ENCODE results near the gene SLC2A14.
"Not testable (repeated sequence)": the region's sequence is repeated elsewhere in the genome, so short reads cannot be mapped to it uniquely, and the experiment has no call there.

The SLC2A14 gene

GRCh38 chr12:7825754-7826153 is 47.0 kb downstream of the SLC2A14 start:
- DNase-seq; H3K4me1 ChIP-seq (ENCODE audit: control extremely low read depth in 1 of 4, control insufficient read depth in 4 of 4, insufficient read depth in 4 of 4, low read length in 3 of 4); H3K27me3 ChIP-seq (replicated peaks in 2 of 5; ENCODE audit: control insufficient read depth in 4 of 5, insufficient read depth in 5 of 5, low read length in 4 of 5); H3K4me3 ChIP-seq (ENCODE audit: control insufficient read depth in 1 of 7, extremely low read depth in 1 of 7, insufficient read depth in 4 of 7, low read depth in 2 of 7, low read length in 6 of 7); H3K9me3 ChIP-seq (ENCODE audit: control extremely low read depth in 1 of 5, control insufficient read depth in 4 of 5, insufficient read depth in 2 of 5, low read depth in 1 of 5, low read length in 4 of 5); H3K36me3 ChIP-seq (ENCODE audit: control insufficient read depth in 4 of 4, insufficient read depth in 4 of 4, low read length in 3 of 4); H3K27ac ChIP-seq (ENCODE audit: insufficient read depth in 1 of 2, low read depth in 1 of 2, low read length in 2 of 2, poor library complexity in 1 of 2, severe bottlenecking in 2 of 2); CTCF ChIA-PET: not testable (repeated sequence)
- WGBS (ENCODE audit: insufficient coverage), result no CpG with 5 or more reads among the region's 4 CpGs
- POLR2A ChIA-PET, result interaction anchor here (0.6 kb wide), 1 partner anchor 655 kb away, joined by 3 read pairs; no protein-coding TSS in a partner anchor

- no peaks in the 10 kb centered on the region for H3K36me3 ChIP-seq (ENCODE audit: control insufficient read depth in 4 of 4, insufficient read depth in 4 of 4, low read length in 3 of 4)
- DNase-seq, result peak; percentile 74 to 81 (median 75)
- H3K4me3 ChIP-seq (ENCODE audit: control insufficient read depth in 1 of 7, extremely low read depth in 1 of 7, insufficient read depth in 4 of 7, low read depth in 2 of 7, low read length in 6 of 7), result no peak overlapping the region
- 10% methylated on average over 2 of the region's 2 CpGs for WGBS (ENCODE audit: insufficient coverage)
- H3K27ac ChIP-seq (ENCODE audit: insufficient read depth in 1 of 2, low read depth in 1 of 2, low read length in 2 of 2, poor library complexity in 1 of 2, severe bottlenecking in 2 of 2), result no peak overlapping the region
- ChIA-PET POLR2A (no interaction called here), CTCF (interaction anchor here (0.6 to 3.1 kb wide), 20 partner anchors 11 to 164 kb away, joined by 3 to 21 read pairs (median 4); no protein-coding TSS in a partner anchor)
- H3K27me3 ChIP-seq (replicated peaks in 2 of 5; ENCODE audit: control insufficient read depth in 4 of 5, insufficient read depth in 5 of 5, low read length in 4 of 5), result no peaks in the 10 kb centered on the region
- peaks cover 4 to 12% (median 6%) of the 10 kb centered on the region in 4 experiments for H3K4me1 ChIP-seq (ENCODE audit: control extremely low read depth in 1 of 4, control insufficient read depth in 4 of 4, insufficient read depth in 4 of 4, low read length in 3 of 4)
- no peaks in the 10 kb centered on the region for H3K9me3 ChIP-seq (ENCODE audit: control extremely low read depth in 1 of 5, control insufficient read depth in 4 of 5, insufficient read depth in 2 of 5, low read depth in 1 of 5, low read length in 4 of 5)
These were observed 65.7 kb downstream of the SLC2A14 start for GRCh38 chr12:7806863-7807487.

GRCh38 chr12:7806319-7806718 is 66.4 kb downstream of the SLC2A14 start:
- H3K36me3 ChIP-seq (ENCODE audit: control insufficient read depth in 4 of 4, insufficient read depth in 4 of 4, low read length in 3 of 4); DNase-seq; H3K27ac ChIP-seq (ENCODE audit: insufficient read depth in 1 of 2, low read depth in 1 of 2, low read length in 2 of 2, poor library complexity in 1 of 2, severe bottlenecking in 2 of 2); H3K4me1 ChIP-seq (ENCODE audit: control extremely low read depth in 1 of 4, control insufficient read depth in 4 of 4, insufficient read depth in 4 of 4, low read length in 3 of 4); POLR2A ChIA-PET; H3K9me3 ChIP-seq (ENCODE audit: control extremely low read depth in 1 of 5, control insufficient read depth in 4 of 5, insufficient read depth in 2 of 5, low read depth in 1 of 5, low read length in 4 of 5); H3K27me3 ChIP-seq (replicated peaks in 2 of 5; ENCODE audit: control insufficient read depth in 4 of 5, insufficient read depth in 5 of 5, low read length in 4 of 5); H3K4me3 ChIP-seq (ENCODE audit: control insufficient read depth in 1 of 7, extremely low read depth in 1 of 7, insufficient read depth in 4 of 7, low read depth in 2 of 7, low read length in 6 of 7): not testable (repeated sequence)
- CTCF ChIA-PET, result interaction anchor here (0.6 to 3.1 kb wide), 25 partner anchors 9 to 187 kb away, joined by 3 to 21 read pairs (median 4); partner anchors contain the start of gene NANOGNB
- WGBS (ENCODE audit: insufficient coverage), result no CpG with 5 or more reads among the region's 6 CpGs

GRCh38 chr12:7801460-7801859 is 71.3 kb downstream of the SLC2A14 start:
- no peak for DNase-seq
- 100% methylated on average over 3 of the region's 4 CpGs for WGBS (ENCODE audit: insufficient coverage)
- CTCF ChIA-PET, result interaction anchor here (0.8 to 1.6 kb wide), 4 partner anchors 28 to 156 kb away, joined by 3 to 4 read pairs (median 3); no protein-coding TSS in a partner anchor
- POLR2A ChIA-PET, result no interaction called here
- Histone ChIP-seq H3K36me3 (ENCODE audit: control insufficient read depth in 4 of 4, insufficient read depth in 4 of 4, low read length in 3 of 4) (no peaks in the 10 kb centered on the region), H3K27ac (ENCODE audit: insufficient read depth in 1 of 2, low read depth in 1 of 2, low read length in 2 of 2, poor library complexity in 1 of 2, severe bottlenecking in 2 of 2) (no peak overlapping the region), H3K4me1 (ENCODE audit: control extremely low read depth in 1 of 4, control insufficient read depth in 4 of 4, insufficient read depth in 4 of 4, low read length in 3 of 4) (peaks cover 0 to 2% (median 2%) of the 10 kb centered on the region in 4 experiments), H3K4me3 (ENCODE audit: control insufficient read depth in 1 of 7, extremely low read depth in 1 of 7, insufficient read depth in 4 of 7, low read depth in 2 of 7, low read length in 6 of 7) (no peak overlapping the region), H3K9me3 (ENCODE audit: control extremely low read depth in 1 of 5, control insufficient read depth in 4 of 5, insufficient read depth in 2 of 5, low read depth in 1 of 5, low read length in 4 of 5) (no peaks in the 10 kb centered on the region), H3K27me3 (replicated peaks in 2 of 5; ENCODE audit: control insufficient read depth in 4 of 5, insufficient read depth in 5 of 5, low read length in 4 of 5) (no peaks in the 10 kb centered on the region)

GRCh38 chr12:7798750-7799308 is 73.9 kb downstream of the SLC2A14 start:
- H3K4me3 ChIP-seq (ENCODE audit: control insufficient read depth in 1 of 7, extremely low read depth in 1 of 7, insufficient read depth in 4 of 7, low read depth in 2 of 7, low read length in 6 of 7); DNase-seq; H3K27ac ChIP-seq (ENCODE audit: insufficient read depth in 1 of 2, low read depth in 1 of 2, low read length in 2 of 2, poor library complexity in 1 of 2, severe bottlenecking in 2 of 2); H3K4me1 ChIP-seq (ENCODE audit: control extremely low read depth in 1 of 4, control insufficient read depth in 4 of 4, insufficient read depth in 4 of 4, low read length in 3 of 4); H3K9me3 ChIP-seq (ENCODE audit: control extremely low read depth in 1 of 5, control insufficient read depth in 4 of 5, insufficient read depth in 2 of 5, low read depth in 1 of 5, low read length in 4 of 5); H3K27me3 ChIP-seq (replicated peaks in 2 of 5; ENCODE audit: control insufficient read depth in 4 of 5, insufficient read depth in 5 of 5, low read length in 4 of 5); POLR2A ChIA-PET; H3K36me3 ChIP-seq (ENCODE audit: control insufficient read depth in 4 of 4, insufficient read depth in 4 of 4, low read length in 3 of 4): not testable (repeated sequence)
- CTCF ChIA-PET, result interaction anchor here (0.6 kb wide), 1 partner anchor 132 kb away, joined by 3 read pairs; no protein-coding TSS in a partner anchor
- no CpG with 5 or more reads among the region's 4 CpGs for WGBS (ENCODE audit: insufficient coverage)

- Histone ChIP-seq H3K4me1 (ENCODE audit: control extremely low read depth in 1 of 4, control insufficient read depth in 4 of 4, insufficient read depth in 4 of 4, low read length in 3 of 4) (no peaks in the 10 kb centered on the region), H3K36me3 (ENCODE audit: control insufficient read depth in 4 of 4, insufficient read depth in 4 of 4, low read length in 3 of 4) (no peaks in the 10 kb centered on the region), H3K27me3 (replicated peaks in 2 of 5; ENCODE audit: control insufficient read depth in 4 of 5, insufficient read depth in 5 of 5, low read length in 4 of 5) (no peaks in the 10 kb centered on the region), H3K27ac (ENCODE audit: insufficient read depth in 1 of 2, low read depth in 1 of 2, low read length in 2 of 2, poor library complexity in 1 of 2, severe bottlenecking in 2 of 2) (no peak overlapping the region), H3K4me3 (ENCODE audit: control insufficient read depth in 1 of 7, extremely low read depth in 1 of 7, insufficient read depth in 4 of 7, low read depth in 2 of 7, low read length in 6 of 7) (no peak overlapping the region), H3K9me3 (ENCODE audit: control extremely low read depth in 1 of 5, control insufficient read depth in 4 of 5, insufficient read depth in 2 of 5, low read depth in 1 of 5, low read length in 4 of 5) (no peaks in the 10 kb centered on the region)
- ChIA-PET POLR2A (no interaction called here), CTCF (interaction anchor here (0.7 kb wide), 1 partner anchor 120 kb away, joined by 3 read pairs; no protein-coding TSS in a partner anchor)
- WGBS (ENCODE audit: insufficient coverage), result 95% methylated on average over 8 of the region's 12 CpGs
- peak in 2 of 3 donors; percentile 13 to 15 for DNase-seq
These were observed 74.9 kb downstream of the SLC2A14 start for GRCh38 chr12:7797698-7798398.

GRCh38 chr12:7797269-7797668 is 75.4 kb downstream of the SLC2A14 start:
- CTCF ChIA-PET, result interaction anchor here (0.7 kb wide), 1 partner anchor 119 kb away, joined by 3 read pairs; no protein-coding TSS in a partner anchor
- H3K9me3 ChIP-seq (ENCODE audit: control extremely low read depth in 1 of 5, control insufficient read depth in 4 of 5, insufficient read depth in 2 of 5, low read depth in 1 of 5, low read length in 4 of 5); H3K4me3 ChIP-seq (ENCODE audit: control insufficient read depth in 1 of 7, extremely low read depth in 1 of 7, insufficient read depth in 4 of 7, low read depth in 2 of 7, low read length in 6 of 7); DNase-seq; H3K27me3 ChIP-seq (replicated peaks in 2 of 5; ENCODE audit: control insufficient read depth in 4 of 5, insufficient read depth in 5 of 5, low read length in 4 of 5); H3K36me3 ChIP-seq (ENCODE audit: control insufficient read depth in 4 of 4, insufficient read depth in 4 of 4, low read length in 3 of 4); POLR2A ChIA-PET; H3K4me1 ChIP-seq (ENCODE audit: control extremely low read depth in 1 of 4, control insufficient read depth in 4 of 4, insufficient read depth in 4 of 4, low read length in 3 of 4); H3K27ac ChIP-seq (ENCODE audit: insufficient read depth in 1 of 2, low read depth in 1 of 2, low read length in 2 of 2, poor library complexity in 1 of 2, severe bottlenecking in 2 of 2): not testable (repeated sequence)
- WGBS (ENCODE audit: insufficient coverage), result 96% methylated on average over 3 of the region's 7 CpGs

Data from common myeloid progenitor, CD34-positive (primary cell).